Lung microvascular endothelial cell (primary cell): ENCODE measurements around the gene SAXO1. TPM values are rescaled to one million over a fixed set of nuclear protein-coding genes. Genes with fewer than 3 reads are reported as not detected.

ENCODE experiments used
- DNase-seq, 2 donors: peaks; one replicate each; pipeline versions ENCODE4 v3.0.0 to v3.0.0-alpha.2; 2010; ENCODE audit warnings: low read depth in 2 of 2
- total RNA-seq: library from RNA; depleted of rRNA; stranded (reverse); fragments of >200 nt; gene quantifications from 2 replicates; pipeline ENCODE4 v1.2.1, GENCODE V29; 2014

The SAXO1 gene
- total RNA-seq, 1 donor from 2014 or later = not detected

- no peak for DNase-seq
Measured at GRCh38 chr9:18911714-18912342, 121.2 kb downstream of the SAXO1 start.

GRCh38 chr9:18910916-18911315 lies 122.1 kb downstream of the SAXO1 start:
- DNase-seq = no peak

GRCh38 chr9:18910435-18910834 lies 122.6 kb downstream of the SAXO1 start:
- DNase-seq = no peak

GRCh38 chr9:18909140-18910018 lies 123.6 kb downstream of the SAXO1 start:
- DNase-seq = no peak

GRCh38 chr9:18907927-18908625 lies 124.9 kb downstream of the SAXO1 start:
- no peak for DNase-seq

- peak; percentile 29 to 60 for DNase-seq
Measured at GRCh38 chr9:18906656-18907395, 126.2 kb downstream of the SAXO1 start.

- DNase-seq = no peak
Measured at GRCh38 chr9:18905883-18906629, 127.0 kb downstream of the SAXO1 start.

GRCh38 chr9:18905028-18905882 lies 127.8 kb downstream of the SAXO1 start:
- peak; percentile 53 to 67 for DNase-seq

GRCh38 chr9:18903450-18903849 lies 129.6 kb downstream of the SAXO1 start:
- DNase-seq = no peak

- no peak for DNase-seq
Measured at GRCh38 chr9:18896531-18897179, 136.4 kb downstream of the SAXO1 start.

- no peak for DNase-seq
Measured at GRCh38 chr9:18896004-18896403, 137.0 kb downstream of the SAXO1 start.

GRCh38 chr9:18893491-18893890 lies 139.5 kb downstream of the SAXO1 start:
- no peak for DNase-seq

GRCh38 chr9:18893046-18893445 lies 140.0 kb downstream of the SAXO1 start:
- DNase-seq = no peak

- DNase-seq = no peak
Measured at GRCh38 chr9:18891946-18892670, 140.9 kb downstream of the SAXO1 start.

- peak in 1 of 2 donors; percentile 78 for DNase-seq
Measured at GRCh38 chr9:18890372-18890771, 142.6 kb downstream of the SAXO1 start.

- DNase-seq = no peak
Measured at GRCh38 chr9:18889550-18889949, 143.5 kb downstream of the SAXO1 start.

GRCh38 chr9:18888290-18888689 lies 144.7 kb downstream of the SAXO1 start:
- no peak for DNase-seq

- DNase-seq = no peak
Measured at GRCh38 chr9:18887546-18887945, 145.5 kb downstream of the SAXO1 start.

GRCh38 chr9:18881758-18882157 lies 151.3 kb downstream of the SAXO1 start:
- DNase-seq = no peak
